GM12878 (cell line): ENCODE results near the gene SSUH2. TPM values are rescaled to one million over a fixed set of nuclear protein-coding genes. Genes with fewer than 3 reads are reported as not detected.
"Not testable (repeated sequence)": the region's sequence is repeated elsewhere in the genome, so short reads cannot be mapped to it uniquely, and the experiment has no call there.

Source experiments
- ATAC-seq: fragments of 200-7000 bp; cut with Tn5 transposase; 3 replicates; pipeline ENCODE4 v1.9.1; 2020; ENCODE audit warnings: mild to moderate bottlenecking, moderate library complexity
- BruUV-seq: library from RNA; stranded (reverse); fragments of 400-500 nt; replicated peaks from 2 replicates; lab custom pipeline; 2021; lab: Mats Ljungman, UMichigan
- CTCF ChIA-PET: fragments of 300-600 bp; sonication (Branson Sonifier 250); formaldehyde crosslinking; extraction: SDS; loops from one replicate; lab custom pipeline; 2021; ENCODE audit warnings: inconsistent platforms; lab: Yijun Ruan, JAX
- POLR2A ChIA-PET: fragments of 350-600 bp; formaldehyde crosslinking; extraction: SDS; loops from one replicate; lab custom pipeline; 2021; ENCODE audit warnings: inconsistent platforms; lab: Charles Lee
- RAD21 ChIA-PET: fragments of 300-600 bp; sonication (Branson Sonifier 250); formaldehyde crosslinking; loops from one replicate; lab custom pipeline; 2023; ENCODE audit warnings: antibody characterized with exemption; ENCODE audit not compliant: unreplicated experiment; lab: Charles Lee
- SMC1A ChIA-PET: fragments of 300-600 bp; sonication (Branson Sonifier 250); formaldehyde crosslinking; loops from one replicate; lab custom pipeline; 2023; ENCODE audit not compliant: unreplicated experiment, uncharacterized antibody; lab: Charles Lee
- DNase-seq: peaks from one replicate; pipeline ENCODE4 v3.0.0-alpha.2; 2011; ENCODE audit warnings: low read depth, low spot score
- FAIRE-seq: peaks from 3 replicates; lab custom pipeline; 2011; peaks lifted over from hg19 to GRCh38; lab: Jason Lieb, UNC
- H2AFZ ChIP-seq: 2 replicates; pipeline ENCODE4 v1.6.0; 2011; ENCODE audit warnings: low read depth, low read length, control low read depth; ENCODE audit not compliant: control insufficient read depth
- H3K27ac ChIP-seq: 2 replicates; pipeline ENCODE4 v1.5.1; 2011; ENCODE audit warnings: control low read depth; ENCODE audit not compliant: control insufficient read depth, insufficient read depth
- H3K27me3 ChIP-seq, 2 experiments: replicated peaks in 1 of 2; 2 replicates each; pipeline versions ENCODE4 v1.6.0 to v1.6.1; 2011; ENCODE audit warnings: low read length in 1 of 2; ENCODE audit not compliant: control insufficient read depth in 2 of 2, insufficient read depth in 2 of 2
- H3K36me3 ChIP-seq, 2 experiments: 2 replicates each; pipeline ENCODE4 v1.5.1; 2011; ENCODE audit warnings: low read length in 1 of 2; ENCODE audit not compliant: control insufficient read depth in 2 of 2, insufficient read depth in 2 of 2
- H3K4me1 ChIP-seq: 2 replicates; pipeline ENCODE4 v1.6.1; 2011; ENCODE audit warnings: mild to moderate bottlenecking, low read length, moderate library complexity, mixed read lengths; ENCODE audit not compliant: control insufficient read depth, insufficient read depth
- H3K4me2 ChIP-seq: 2 replicates; pipeline ENCODE4 v1.6.0; 2011; ENCODE audit warnings: control low read depth; ENCODE audit not compliant: control insufficient read depth, insufficient read depth
- H3K4me3 ChIP-seq: fragments of 200-600 bp; sonication (generic); 2 replicates; pipeline ENCODE4 v1.5.1; 2016
- H3K79me2 ChIP-seq: 2 replicates; pipeline ENCODE4 v1.6.0; 2011; ENCODE audit warnings: low read length; ENCODE audit not compliant: control insufficient read depth, insufficient read depth
- H3K9ac ChIP-seq: 2 replicates; pipeline ENCODE4 v1.8.0; 2011; ENCODE audit warnings: low read length, control low read depth, mixed read lengths; ENCODE audit not compliant: control insufficient read depth, insufficient read depth
- H3K9me3 ChIP-seq: replicated peaks from 3 replicates; pipeline ENCODE4 v1.5.1; 2011; ENCODE audit warnings: mild to moderate bottlenecking, low read length; ENCODE audit not compliant: control insufficient read depth, insufficient read depth
- H4K20me1 ChIP-seq: 2 replicates; pipeline ENCODE4 v1.6.0; 2011; ENCODE audit not compliant: control insufficient read depth, insufficient read depth
- DPF2 ChIP-seq: fragments of 450-650 bp; IDR thresholded peaks from 2 replicates; pipeline ENCODE4 v1.6.1; 2017; ENCODE audit warnings: mild to moderate bottlenecking
- EP300 ChIP-seq, 2 experiments: fragments of 150-350 bp in 1 of 2; IDR thresholded peaks; 2 replicates each; pipeline ENCODE4 v1.6.1; 2011 to 2012; ENCODE audit warnings: low read depth in 2 of 2, low read length in 2 of 2, borderline replicate concordance in 1 of 2, improper control_type of control experiment in 1 of 2, inconsistent platforms in 1 of 2; ENCODE audit not compliant: control insufficient read depth in 1 of 2
- FOS ChIP-seq: IDR thresholded peaks from 3 replicates; pipeline ENCODE4 v1.6.1; 2011; ENCODE audit warnings: borderline replicate concordance; ENCODE audit not compliant: insufficient read length; ENCODE audit errors: extremely low read depth
- HCFC1 ChIP-seq: fragments of 150-350 bp; IDR thresholded peaks from 2 replicates; pipeline ENCODE4 v1.6.1; 2014; ENCODE audit warnings: low read length
- PML ChIP-seq: IDR thresholded peaks from 2 replicates; pipeline ENCODE4 v1.6.1; 2012; ENCODE audit warnings: low read length, inconsistent platforms
- POLR2AphosphoS5 ChIP-seq: IDR thresholded peaks from 2 replicates; pipeline ENCODE4 v1.6.1; 2011; ENCODE audit warnings: mild to moderate bottlenecking, low read length, inconsistent platforms
- RAD51 ChIP-seq: fragments of 450-650 bp; IDR thresholded peaks from 2 replicates; pipeline ENCODE4 v1.6.1; 2016; ENCODE audit warnings: moderate library complexity, mild to moderate bottlenecking, inconsistent platforms
- STAT1 ChIP-seq: fragments of 450-650 bp; conservative IDR thresholded peaks from 2 replicates; pipeline ENCODE4 v1.6.1; 2014; ENCODE audit warnings: antibody characterized with exemption, mild to moderate bottlenecking
- YY1 ChIP-seq: IDR thresholded peaks from 2 replicates; pipeline ENCODE4 v1.6.1; 2011; ENCODE audit warnings: low read depth, mild to moderate bottlenecking, low read length
- ZNF207 ChIP-seq: fragments of 450-650 bp; IDR thresholded peaks from 2 replicates; pipeline ENCODE4 v1.6.1; 2014; ENCODE audit warnings: antibody characterized with exemption, mild to moderate bottlenecking, borderline replicate concordance
- WGBS: methylation state at CpG from one replicate; pipeline ENCODE4 v1.1.6; 2016; ENCODE audit warnings: low lambda C conversion rate; ENCODE audit not compliant: insufficient replicate concordance, insufficient coverage; ENCODE audit errors: missing lambda C conversion rate; 5-methylcytosine and 5-hydroxymethylcytosine counted together
- in situ Hi-C: fragments of 300-500 bp; cut with MboI; formaldehyde crosslinking; loops from 9 replicates; pipeline ENCODE4 v1.14.3; 2018; ENCODE audit warnings: mixed read lengths
- intact Hi-C: fragments of 100-400 bp; cut with micrococcal nuclease; formaldehyde crosslinking; loops from one replicate; pipeline ENCODE4 v1.14.2; 2022; ENCODE audit not compliant: unreplicated experiment
- polyA plus RNA-seq, 11 experiments: library from polyadenylated mRNA; depleted of rRNA in 4 of 11; unstranded in 6 of 11; stranded (reverse) in 5 of 11; fragments of >200 nt; fragmentation: Nextera tagmentation in 4 of 11; fragmentation: Illumina TruSeq in 1 of 11; extraction: Ambion mirVana in 4 of 11; extraction: Trizol in 1 of 11; gene quantifications; 1 replicate in 1 of 11; 2 replicates in 10 of 11; pipeline versions ENCODE4 v1.2.1 to v1.2.3, GENCODE V29; 2011 to 2016; ENCODE audit warnings: inconsistent platforms in 2 of 11, missing spikeins in 2 of 11, low read depth in 1 of 11
- total RNA-seq, 4 experiments: library from RNA; depleted of rRNA in 3 of 4; stranded (reverse); fragments of >200 nt in 3 of 4; fragmentation: Illumina TruSeq in 1 of 4; extraction: Trizol in 1 of 4; gene quantifications; 2 replicates each; pipeline versions ENCODE4 v1.2.1 to v1.2.3, GENCODE V29; 2013 to 2021
- TF ChIP-seq, protein P1 (sequence below): fragments of 450-650 bp; IDR thresholded peaks from 2 replicates; pipeline ENCODE4 v1.6.1; 2018; ENCODE audit warnings: borderline replicate concordance, mild to moderate bottlenecking; ENCODE audit not compliant: partially characterized antibody
- TF ChIP-seq, protein P2 (sequence below): IDR thresholded peaks from 2 replicates; pipeline ENCODE4 v1.6.1; 2012; ENCODE audit warnings: low read depth, low read length, improper control_type of control experiment
- TF ChIP-seq, protein P3 (sequence below), 3 experiments: IDR thresholded peaks in 2 of 3; conservative IDR thresholded peaks in 1 of 3; 2 replicates each; pipeline ENCODE4 v1.5.1; 2011; ENCODE audit warnings: low read depth in 3 of 3, low read length in 3 of 3, mild to moderate bottlenecking in 3 of 3, control low read depth in 2 of 3, moderate library complexity in 2 of 3, inconsistent platforms in 1 of 3, mixed read lengths in 1 of 3; ENCODE audit not compliant: control insufficient read depth in 2 of 3, insufficient read depth in 1 of 3; ENCODE audit errors: extremely low read depth in 1 of 3

Gene SSUH2
- total and polyA plus RNA-seq, 10 of the 15 experiments (the other 5 are each of a cell fraction or from before 2014, with no cell fraction given), result 0.09 to 0.26 TPM; not detected in 8

DNA sequence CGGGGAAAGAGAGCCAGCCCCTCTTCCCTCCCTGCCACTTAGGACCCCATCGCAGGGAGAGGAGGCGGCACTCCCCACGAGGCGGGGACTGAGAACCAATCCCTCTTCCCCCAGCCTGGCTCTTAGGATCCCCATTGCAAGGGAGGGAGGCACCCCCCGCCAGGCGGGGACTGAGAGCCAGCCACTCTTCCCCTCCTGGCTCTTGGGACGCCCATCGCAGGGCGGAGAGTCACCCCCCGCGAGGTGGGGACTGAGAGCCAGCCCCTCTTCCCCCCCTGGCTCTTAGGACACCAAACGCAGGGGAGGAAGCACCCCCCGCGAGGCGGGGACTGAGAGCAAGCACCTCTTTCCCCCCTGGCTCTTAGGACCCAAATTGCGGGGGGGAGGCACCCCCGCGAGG, 34.2 kb upstream of the SSUH2 start:
- H3K79me2 ChIP-seq, result no peaks in the 10 kb centered on the region
- H3K9ac ChIP-seq, result no peak overlapping the region
- WGBS, result 59% methylated on average over 5 of the region's 19 CpGs
- RAD21 ChIA-PET, result no interaction called here
- no peaks in the 10 kb centered on the region for H3K4me1 ChIP-seq
- H3K27me3 ChIP-seq, result no peaks in the 10 kb centered on the region
- no TSS peak for BruUV-seq
- CTCF ChIA-PET, result no interaction called here
- no peak for FAIRE-seq
- intact Hi-C loops, result no loop called here
- in situ Hi-C loops, result no loop called here
- TF ChIP-seq STAT1 (no peak), POLR2AphosphoS5 (no peak), ZNF207 (no peak), EP300 (IDR thresholded peaks at IDR 0.05; ENCODE audit: borderline replicate concordance in 1 of 2, control insufficient read depth in 1 of 2, low read depth in 2 of 2, low read length in 2 of 2) (no peak), DPF2 (no peak), FOS (no peak), HCFC1 (no peak), YY1 (no peak), RAD51 (no peak), PML (no peak)
- TF ChIP-seq, protein P1, sequence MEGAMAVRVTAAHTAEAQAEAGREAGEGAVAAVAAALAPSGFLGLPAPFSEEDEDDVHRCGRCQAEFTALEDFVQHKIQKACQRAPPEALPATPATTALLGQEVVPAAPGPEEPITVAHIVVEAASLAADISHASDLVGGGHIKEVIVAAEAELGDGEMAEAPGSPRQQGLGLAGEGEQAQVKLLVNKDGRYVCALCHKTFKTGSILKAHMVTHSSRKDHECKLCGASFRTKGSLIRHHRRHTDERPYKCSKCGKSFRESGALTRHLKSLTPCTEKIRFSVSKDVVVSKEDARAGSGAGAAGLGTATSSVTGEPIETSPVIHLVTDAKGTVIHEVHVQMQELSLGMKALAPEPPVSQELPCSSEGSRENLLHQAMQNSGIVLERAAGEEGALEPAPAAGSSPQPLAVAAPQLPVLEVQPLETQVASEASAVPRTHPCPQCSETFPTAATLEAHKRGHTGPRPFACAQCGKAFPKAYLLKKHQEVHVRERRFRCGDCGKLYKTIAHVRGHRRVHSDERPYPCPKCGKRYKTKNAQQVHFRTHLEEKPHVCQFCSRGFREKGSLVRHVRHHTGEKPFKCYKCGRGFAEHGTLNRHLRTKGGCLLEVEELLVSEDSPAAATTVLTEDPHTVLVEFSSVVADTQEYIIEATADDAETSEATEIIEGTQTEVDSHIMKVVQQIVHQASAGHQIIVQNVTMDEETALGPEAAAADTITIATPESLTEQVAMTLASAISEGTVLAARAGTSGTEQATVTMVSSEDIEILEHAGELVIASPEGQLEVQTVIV, result no peak
- TF ChIP-seq, protein P2, sequence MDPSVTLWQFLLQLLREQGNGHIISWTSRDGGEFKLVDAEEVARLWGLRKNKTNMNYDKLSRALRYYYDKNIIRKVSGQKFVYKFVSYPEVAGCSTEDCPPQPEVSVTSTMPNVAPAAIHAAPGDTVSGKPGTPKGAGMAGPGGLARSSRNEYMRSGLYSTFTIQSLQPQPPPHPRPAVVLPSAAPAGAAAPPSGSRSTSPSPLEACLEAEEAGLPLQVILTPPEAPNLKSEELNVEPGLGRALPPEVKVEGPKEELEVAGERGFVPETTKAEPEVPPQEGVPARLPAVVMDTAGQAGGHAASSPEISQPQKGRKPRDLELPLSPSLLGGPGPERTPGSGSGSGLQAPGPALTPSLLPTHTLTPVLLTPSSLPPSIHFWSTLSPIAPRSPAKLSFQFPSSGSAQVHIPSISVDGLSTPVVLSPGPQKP, result no peak
- TF ChIP-seq, protein P3, sequence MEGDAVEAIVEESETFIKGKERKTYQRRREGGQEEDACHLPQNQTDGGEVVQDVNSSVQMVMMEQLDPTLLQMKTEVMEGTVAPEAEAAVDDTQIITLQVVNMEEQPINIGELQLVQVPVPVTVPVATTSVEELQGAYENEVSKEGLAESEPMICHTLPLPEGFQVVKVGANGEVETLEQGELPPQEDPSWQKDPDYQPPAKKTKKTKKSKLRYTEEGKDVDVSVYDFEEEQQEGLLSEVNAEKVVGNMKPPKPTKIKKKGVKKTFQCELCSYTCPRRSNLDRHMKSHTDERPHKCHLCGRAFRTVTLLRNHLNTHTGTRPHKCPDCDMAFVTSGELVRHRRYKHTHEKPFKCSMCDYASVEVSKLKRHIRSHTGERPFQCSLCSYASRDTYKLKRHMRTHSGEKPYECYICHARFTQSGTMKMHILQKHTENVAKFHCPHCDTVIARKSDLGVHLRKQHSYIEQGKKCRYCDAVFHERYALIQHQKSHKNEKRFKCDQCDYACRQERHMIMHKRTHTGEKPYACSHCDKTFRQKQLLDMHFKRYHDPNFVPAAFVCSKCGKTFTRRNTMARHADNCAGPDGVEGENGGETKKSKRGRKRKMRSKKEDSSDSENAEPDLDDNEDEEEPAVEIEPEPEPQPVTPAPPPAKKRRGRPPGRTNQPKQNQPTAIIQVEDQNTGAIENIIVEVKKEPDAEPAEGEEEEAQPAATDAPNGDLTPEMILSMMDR (IDR thresholded peaks at IDR 0.05 in 2 of 3, conservative IDR thresholded peaks at IDR 0.05 in 1 of 3; ENCODE audit: control insufficient read depth in 2 of 3, extremely low read depth in 1 of 3, insufficient read depth in 1 of 3, low read depth in 3 of 3, low read length in 3 of 3), result no peak
- TF ChIP-seq, all 136 proteins: peak for 0
- Histone ChIP-seq H2AFZ (no peak overlapping the region), H3K36me3 (no peaks in the 10 kb centered on the region), H3K9me3 (no peaks in the 10 kb centered on the region), H3K27ac (no peak overlapping the region), H3K4me3 (no peak overlapping the region), H3K4me2 (no peak overlapping the region), H4K20me1 (no peaks in the 10 kb centered on the region)
- ATAC-seq (no peak), DNase-seq (no peak)
- ChIA-PET POLR2A (no interaction called here), SMC1A (no interaction called here)

DNA sequence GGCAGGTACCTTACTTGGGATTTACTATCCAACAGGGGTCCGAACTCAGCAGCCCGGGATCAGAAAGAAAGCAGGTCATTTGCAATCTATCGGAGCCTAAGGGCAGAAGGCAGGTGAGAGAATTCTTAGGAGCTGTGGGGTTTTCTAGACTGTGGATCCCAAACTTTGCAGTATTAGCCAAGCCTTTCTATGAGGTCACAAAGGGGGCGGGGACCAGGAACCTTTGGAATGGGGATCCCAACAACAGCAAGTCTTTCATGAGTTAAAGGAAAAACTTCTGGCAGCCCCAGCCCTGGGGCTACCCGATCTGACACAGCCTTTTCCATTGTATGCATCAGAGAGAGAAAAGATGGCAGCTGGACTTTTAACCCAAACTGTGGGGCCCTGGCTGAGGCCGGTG, 32.7 kb upstream of the SSUH2 start:
- H3K4me1 ChIP-seq, ATAC-seq, POLR2A ChIA-PET, H3K9ac ChIP-seq, CTCF ChIA-PET, intact Hi-C loops, FAIRE-seq, BruUV-seq, H3K27me3 ChIP-seq, RAD21 ChIA-PET, DNase-seq, H3K4me2 ChIP-seq, H3K9me3 ChIP-seq, H3K36me3 ChIP-seq, H3K79me2 ChIP-seq, H3K27ac ChIP-seq, H2AFZ ChIP-seq, in situ Hi-C loops, H3K4me3 ChIP-seq, H4K20me1 ChIP-seq: not testable (repeated sequence)
- SMC1A ChIA-PET, result interaction anchor here (0.8 kb wide), 1 partner anchor 13 kb away, joined by 4 read pairs; no protein-coding TSS in a partner anchor
- WGBS, result 69% methylated on average over 6 of the region's 6 CpGs
